GM18867 (cell line): ENCODE data around the gene CNN3.
A peak's percentile ranks its signal among the peaks of the same experiment; 100 is the strongest.

Source experiments
- ATAC-seq: cut with Tn5 transposase; IDR thresholded peaks from one replicate; pipeline ENCODE4 v1.9.1; 2021; ENCODE audit warnings: mild to moderate bottlenecking, moderate library complexity; ENCODE audit not compliant: unreplicated experiment

The CNN3 gene

GRCh38 chr1:94926915-94927404 lies at the start of gene CNN3:
CNN3 (minus strand) TSS chr1:94927110; CDS start chr1:94926894, 216 bp downstream.
- ATAC-seq = peak; percentile 84

GRCh38 chr1:94974824-94975223 lies 47.9 kb upstream of the CNN3 start:
- ATAC-seq = no peak

GRCh38 chr1:94974241-94974640 lies 47.3 kb upstream of the CNN3 start:
- ATAC-seq = no peak

- no peak for ATAC-seq
Measured at GRCh38 chr1:94973309-94973922, 46.5 kb upstream of the CNN3 start.

GRCh38 chr1:94971491-94971924 lies 44.6 kb upstream of the CNN3 start:
- no peak for ATAC-seq

GRCh38 chr1:94970783-94971182 lies 43.9 kb upstream of the CNN3 start:
- ATAC-seq = no peak

GRCh38 chr1:94969137-94969536 lies 42.2 kb upstream of the CNN3 start:
- no peak for ATAC-seq

GRCh38 chr1:94966033-94966432 lies 39.1 kb upstream of the CNN3 start:
- no peak for ATAC-seq

- ATAC-seq = no peak
Measured at GRCh38 chr1:94963864-94964263, 37.0 kb upstream of the CNN3 start.

GRCh38 chr1:94962409-94963265 lies 35.7 kb upstream of the CNN3 start:
- peak; percentile 97 for ATAC-seq

- no peak for ATAC-seq
Measured at GRCh38 chr1:94961988-94962387, 35.1 kb upstream of the CNN3 start.

- no peak for ATAC-seq
Measured at GRCh38 chr1:94961582-94961981, 34.7 kb upstream of the CNN3 start.

- no peak for ATAC-seq
Measured at GRCh38 chr1:94958081-94958480, 31.2 kb upstream of the CNN3 start.

GRCh38 chr1:94955767-94956632 lies 29.1 kb upstream of the CNN3 start:
- no peak for ATAC-seq

- ATAC-seq = no peak
Measured at GRCh38 chr1:94954263-94955220, 27.6 kb upstream of the CNN3 start.

GRCh38 chr1:94953746-94954145 lies 26.8 kb upstream of the CNN3 start:
- no peak for ATAC-seq

GRCh38 chr1:94953107-94953506 lies 26.2 kb upstream of the CNN3 start:
- no peak for ATAC-seq

- no peak for ATAC-seq
Measured at GRCh38 chr1:94952539-94952938, 25.6 kb upstream of the CNN3 start.

GRCh38 chr1:94951509-94952208 lies 24.7 kb upstream of the CNN3 start:
- no peak for ATAC-seq
